ENCODE data around the gene CTNNA2.

DNA sequence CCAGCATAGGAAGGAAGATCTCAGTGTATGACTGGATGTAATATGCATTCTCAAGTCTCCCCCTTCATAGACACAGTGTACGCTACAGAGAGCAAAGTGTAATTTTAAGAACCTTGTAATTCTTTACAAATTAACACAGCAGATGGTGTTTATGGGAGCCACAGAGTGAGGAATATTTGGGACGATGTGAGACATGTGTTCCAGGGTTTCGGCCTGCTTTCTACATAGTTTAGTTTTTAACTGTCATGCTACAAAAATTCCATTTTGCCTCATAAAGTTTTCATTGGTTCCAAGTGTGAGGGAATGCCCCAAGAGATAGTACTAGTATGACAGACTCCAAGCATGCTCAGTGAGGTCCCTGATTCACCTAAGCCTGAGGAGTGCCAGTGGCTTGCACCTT lies 867.9 kb downstream of the CTNNA2 start:
- TF ChIP-seq, protein P1, sequence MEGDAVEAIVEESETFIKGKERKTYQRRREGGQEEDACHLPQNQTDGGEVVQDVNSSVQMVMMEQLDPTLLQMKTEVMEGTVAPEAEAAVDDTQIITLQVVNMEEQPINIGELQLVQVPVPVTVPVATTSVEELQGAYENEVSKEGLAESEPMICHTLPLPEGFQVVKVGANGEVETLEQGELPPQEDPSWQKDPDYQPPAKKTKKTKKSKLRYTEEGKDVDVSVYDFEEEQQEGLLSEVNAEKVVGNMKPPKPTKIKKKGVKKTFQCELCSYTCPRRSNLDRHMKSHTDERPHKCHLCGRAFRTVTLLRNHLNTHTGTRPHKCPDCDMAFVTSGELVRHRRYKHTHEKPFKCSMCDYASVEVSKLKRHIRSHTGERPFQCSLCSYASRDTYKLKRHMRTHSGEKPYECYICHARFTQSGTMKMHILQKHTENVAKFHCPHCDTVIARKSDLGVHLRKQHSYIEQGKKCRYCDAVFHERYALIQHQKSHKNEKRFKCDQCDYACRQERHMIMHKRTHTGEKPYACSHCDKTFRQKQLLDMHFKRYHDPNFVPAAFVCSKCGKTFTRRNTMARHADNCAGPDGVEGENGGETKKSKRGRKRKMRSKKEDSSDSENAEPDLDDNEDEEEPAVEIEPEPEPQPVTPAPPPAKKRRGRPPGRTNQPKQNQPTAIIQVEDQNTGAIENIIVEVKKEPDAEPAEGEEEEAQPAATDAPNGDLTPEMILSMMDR (IDR thresholded peaks at IDR 0.05), result no peak
- no peak for TF ChIP-seq EZH2 (IDR thresholded peaks at IDR 0.05)
- TF ChIP-seq EZH2phosphoT487 (IDR thresholded peaks at IDR 0.05), result no peak

Data from neural progenitor cell (in vitro differentiated cells).